Measurements from ENCODE around the gene HLA-A.

GRCh38 chr6:29907637-29908340, 34.5 kb upstream of the HLA-A start:
- TF ChIP-seq, protein P1, sequence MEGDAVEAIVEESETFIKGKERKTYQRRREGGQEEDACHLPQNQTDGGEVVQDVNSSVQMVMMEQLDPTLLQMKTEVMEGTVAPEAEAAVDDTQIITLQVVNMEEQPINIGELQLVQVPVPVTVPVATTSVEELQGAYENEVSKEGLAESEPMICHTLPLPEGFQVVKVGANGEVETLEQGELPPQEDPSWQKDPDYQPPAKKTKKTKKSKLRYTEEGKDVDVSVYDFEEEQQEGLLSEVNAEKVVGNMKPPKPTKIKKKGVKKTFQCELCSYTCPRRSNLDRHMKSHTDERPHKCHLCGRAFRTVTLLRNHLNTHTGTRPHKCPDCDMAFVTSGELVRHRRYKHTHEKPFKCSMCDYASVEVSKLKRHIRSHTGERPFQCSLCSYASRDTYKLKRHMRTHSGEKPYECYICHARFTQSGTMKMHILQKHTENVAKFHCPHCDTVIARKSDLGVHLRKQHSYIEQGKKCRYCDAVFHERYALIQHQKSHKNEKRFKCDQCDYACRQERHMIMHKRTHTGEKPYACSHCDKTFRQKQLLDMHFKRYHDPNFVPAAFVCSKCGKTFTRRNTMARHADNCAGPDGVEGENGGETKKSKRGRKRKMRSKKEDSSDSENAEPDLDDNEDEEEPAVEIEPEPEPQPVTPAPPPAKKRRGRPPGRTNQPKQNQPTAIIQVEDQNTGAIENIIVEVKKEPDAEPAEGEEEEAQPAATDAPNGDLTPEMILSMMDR (IDR thresholded peaks at IDR 0.05), result no peak
- no peak for TF ChIP-seq POLR2A (IDR thresholded peaks at IDR 0.05)

Data from body of pancreas (tissue), 4 donors.